Upper lobe of left lung (tissue), 6 donors: ENCODE data around the gene GGNBP2. TPM values are rescaled to one million over a fixed set of nuclear protein-coding genes. Genes with fewer than 3 reads are reported as not detected.

ENCODE experiments used
- ATAC-seq, 2 donors: fragments of 200-7000 bp; cut with Tn5 transposase; one replicate each; pipeline ENCODE4 v1.9.1; 2022; ENCODE audit warnings: mild to moderate bottlenecking in 2 of 2, moderate library complexity in 2 of 2; ENCODE audit not compliant: low FRiP score in 2 of 2
- DNase-seq, 2 donors: peaks; one replicate each; pipeline ENCODE4 v3.0.0-alpha.2; 2019 to 2020
- H3K27ac ChIP-seq, 4 donors: fragments of 200-600 bp; sonication (generic); one replicate each; pipeline ENCODE4 v1.5.1; 2016 to 2019
- H3K27me3 ChIP-seq, 4 donors: fragments of 200-600 bp; sonication (generic); one replicate each; pipeline ENCODE4 v1.5.1; 2017 to 2019
- H3K36me3 ChIP-seq, 4 donors: fragments of 200-600 bp; sonication (generic); one replicate each; pipeline ENCODE4 v1.5.1; 2016 to 2019
- H3K4me1 ChIP-seq, 4 donors: fragments of 200-600 bp; sonication (generic); one replicate each; pipeline ENCODE4 v1.5.1; 2018 to 2019
- H3K4me3 ChIP-seq, 4 donors: fragments of 200-600 bp; sonication (generic); one replicate each; pipeline ENCODE4 v1.5.1; 2017 to 2019; ENCODE audit warnings: mild to moderate bottlenecking in 2 of 4, moderate library complexity in 1 of 4
- H3K9me3 ChIP-seq, 4 donors: fragments of 200-600 bp; sonication (generic); one replicate each; pipeline ENCODE4 v1.5.1; 2018 to 2019
- CTCF ChIP-seq, 6 experiments: fragments of 450-650 bp in 4 of 6; fragments of 200-600 bp in 2 of 6; sonication (generic) in 2 of 6; IDR thresholded peaks; one replicate each; pipeline ENCODE4 v1.5.1; 2016 to 2019; ENCODE audit warnings: antibody characterized with exemption in 6 of 6
- EP300 ChIP-seq, 4 donors: sonication (generic); formaldehyde crosslinking; IDR thresholded peaks; one replicate each; pipeline ENCODE4 v1.5.1; 2017; ENCODE audit warnings: antibody characterized with exemption in 4 of 4, control low read depth in 2 of 4
- POLR2A ChIP-seq, 4 donors: fragments of 450-650 bp; IDR thresholded peaks; one replicate each; pipeline ENCODE4 v1.5.1; 2016 to 2017; ENCODE audit warnings: antibody characterized with exemption in 4 of 4, mild to moderate bottlenecking in 2 of 4
- POLR2AphosphoS5 ChIP-seq, 2 donors: sonication (generic); formaldehyde crosslinking; IDR thresholded peaks; one replicate each; pipeline ENCODE4 v1.5.1; 2017; ENCODE audit warnings: antibody characterized with exemption in 2 of 2
- WGBS, 2 donors: methylation state at CpG; one replicate each; pipeline ENCODE4 v1.1.5; 2017 to 2018; 5-methylcytosine and 5-hydroxymethylcytosine counted together
- total RNA-seq, 6 donors: library from RNA; depleted of rRNA in 4 of 6; stranded (reverse); fragments of >200 nt in 4 of 6; gene quantifications; one replicate each; pipeline versions ENCODE4 v1.1.0 to v1.2.1, GENCODE V29; 2016 to 2021
- donor health status: DM: no; HTN: no; CAD: no; lungs with moderate emphysema.
- donor health status: DM: no; HTN: yes; CAD: no; lungs with severe emphysema.

The GGNBP2 gene
- total RNA-seq, 6 donors from 2014 or later = 36.8 to 101 (median 70.0) TPM

GRCh38 chr17:36583787-36584186, 39.1 kb downstream of the GGNBP2 start:
- H3K27me3 ChIP-seq = no peaks in the 10 kb centered on the region
- no peak overlapping the region for H3K27ac ChIP-seq
- H3K4me3 ChIP-seq = no peak overlapping the region
- WGBS, 2 donors = 88 to 93% methylated on average over 1 of the region's 1 CpG
- ATAC-seq (no peak), DNase-seq (no peak)
- no peaks in the 10 kb centered on the region for H3K4me1 ChIP-seq
- H3K9me3 ChIP-seq = no peaks in the 10 kb centered on the region
- peaks cover 40 to 100% (median 84%) of the 10 kb centered on the region in 4 donors for H3K36me3 ChIP-seq
- no peak for TF ChIP-seq EP300 (IDR thresholded peaks at IDR 0.05)
- no peak for TF ChIP-seq CTCF (IDR thresholded peaks at IDR 0.05)
- TF ChIP-seq POLR2A (IDR thresholded peaks at IDR 0.05) = no peak
- no peak for TF ChIP-seq POLR2AphosphoS5 (IDR thresholded peaks at IDR 0.05)

GRCh38 chr17:36586138-36586537, 41.4 kb downstream of the GGNBP2 start:
- no peak overlapping the region for H3K4me3 ChIP-seq
- ATAC-seq = no peak
- TF ChIP-seq CTCF (IDR thresholded peaks at IDR 0.05) (no peak), EP300 (IDR thresholded peaks at IDR 0.05) (no peak), POLR2AphosphoS5 (IDR thresholded peaks at IDR 0.05) (no peak), POLR2A (IDR thresholded peaks at IDR 0.05) (no peak)
- DNase-seq = no peak
- H3K27me3 ChIP-seq = no peaks in the 10 kb centered on the region
- peaks cover 31 to 92% (median 64%) of the 10 kb centered on the region in 4 donors for H3K36me3 ChIP-seq
- H3K4me1 ChIP-seq = peaks cover under 1 to 2% (median 2%) of the 10 kb centered on the region in 4 donors
- WGBS, 2 donors = 93 to 96% methylated on average over 2 of the region's 2 CpGs
- H3K9me3 ChIP-seq = no peaks in the 10 kb centered on the region
- H3K27ac ChIP-seq = no peak overlapping the region

- ATAC-seq (no peak), DNase-seq (no peak)
- H3K4me1 ChIP-seq = peaks cover 11 to 21% (median 14%) of the 10 kb centered on the region in 4 donors
- no peak for TF ChIP-seq POLR2AphosphoS5 (IDR thresholded peaks at IDR 0.05)
- TF ChIP-seq CTCF (IDR thresholded peaks at IDR 0.05) = no peak
- no peak for TF ChIP-seq POLR2A (IDR thresholded peaks at IDR 0.05)
- TF ChIP-seq EP300 (IDR thresholded peaks at IDR 0.05) = no peak
- H3K36me3 ChIP-seq = peaks cover 20 to 52% (median 34%) of the 10 kb centered on the region in 4 donors
- H3K27ac ChIP-seq = no peak overlapping the region
- no peak overlapping the region for H3K4me3 ChIP-seq
- H3K9me3 ChIP-seq = no peaks in the 10 kb centered on the region
- no peaks in the 10 kb centered on the region for H3K27me3 ChIP-seq
- WGBS, 2 donors = 45 to 54% methylated on average over 2 of the region's 2 CpGs
Measured at GRCh38 chr17:36590082-36590481, 45.4 kb downstream of the GGNBP2 start.

GRCh38 chr17:36591434-36592315, 47.0 kb downstream of the GGNBP2 start, which contains the start of gene DHRS11:
Gene DHRS11, plus strand, starts transcription at chr17:36591879. Its CDS starts 131 bp downstream, at chr17:36592010.
- Histone ChIP-seq H3K9me3 (no peaks in the 10 kb centered on the region), H3K4me3 (peak within 1 kb of the TSS; percentile 77 to 93 (median 90)), H3K36me3 (peaks cover 12 to 36% (median 21%) of the 10 kb centered on the region in 4 donors), H3K27ac (peak within 1 kb of the TSS; percentile 36 to 75 (median 50)), H3K27me3 (no peaks in the 10 kb centered on the region), H3K4me1 (peaks cover 11 to 21% (median 14%) of the 10 kb centered on the region in 4 donors)
- TF ChIP-seq POLR2A (IDR thresholded peaks at IDR 0.05) (peak in 2 of 4 donors; percentile 26 to 32), CTCF (IDR thresholded peaks at IDR 0.05) (no peak), EP300 (IDR thresholded peaks at IDR 0.05) (no peak), POLR2AphosphoS5 (IDR thresholded peaks at IDR 0.05) (peak in 1 of 2 donors; percentile 8)
- WGBS, 2 donors = 3 to 5% methylated on average over 28 to 37 of the region's 87 CpGs
- ATAC-seq (peak; percentile 91 to 97), DNase-seq (peak; percentile 86 to 98)
